Ovary (tissue), 9 donors: ENCODE measurements around the gene PTPRG. TPM values are rescaled to one million over a fixed set of nuclear protein-coding genes. Genes with fewer than 3 reads are reported as not detected.
"Not testable (repeated sequence)": the region's sequence is repeated elsewhere in the genome, so short reads cannot be mapped to it uniquely, and the experiment has no call there.

Experiments used
- DNase-seq, 5 donors: peaks; one replicate each; pipeline ENCODE4 v3.0.0-alpha.2; 2019 to 2020
- H3K27ac ChIP-seq, 2 donors: fragments of 200-600 bp; one replicate each; pipeline versions ENCODE4 v1.5.1 to v1.8.0; 2019 to 2022
- H3K27me3 ChIP-seq: fragments of 200-600 bp; one replicate; pipeline ENCODE4 v1.8.0; 2022
- H3K36me3 ChIP-seq: fragments of 200-600 bp; sonication (generic); one replicate; pipeline ENCODE4 v1.5.1; 2019
- H3K4me1 ChIP-seq: one replicate; pipeline ENCODE4 v1.8.1; 2013; ENCODE audit warnings: mild to moderate bottlenecking, moderate library complexity; ENCODE audit not compliant: insufficient read depth
- H3K4me3 ChIP-seq: fragments of 200-600 bp; sonication (generic); one replicate; pipeline ENCODE4 v1.5.1; 2017
- H3K9me3 ChIP-seq, 2 donors: fragments of 200-600 bp in 1 of 2; sonication (generic) in 1 of 2; one replicate each; pipeline versions ENCODE4 v1.5.1 to v1.8.1; 2013 to 2019; ENCODE audit warnings: mild to moderate bottlenecking in 1 of 2, moderate library complexity in 1 of 2
- EP300 ChIP-seq: sonication (generic); formaldehyde crosslinking; IDR thresholded peaks from one replicate; pipeline ENCODE4 v1.6.1; 2017; ENCODE audit warnings: antibody characterized with exemption
- POLR2A ChIP-seq: fragments of 450-650 bp; IDR thresholded peaks from one replicate; pipeline ENCODE4 v1.6.1; 2017; ENCODE audit warnings: antibody characterized with exemption, mild to moderate bottlenecking, moderate library complexity
- WGBS, 3 donors: extraction: QIAGEN DNeasy Blood & Tissue Kit in 1 of 3; methylation state at CpG; one replicate each; pipeline versions ENCODE4 v1.1.5 to v1.1.7; 2013 to 2017; 5-methylcytosine and 5-hydroxymethylcytosine counted together
- intact Hi-C, 4 donors: fragments of 100-400 bp; cut with DNase I; formaldehyde crosslinking; loops; one replicate each; pipeline versions ENCODE4 v1.11.0 to v1.15.1; 2022 to 2023
- polyA plus RNA-seq, 2 donors: library from polyadenylated mRNA; stranded (reverse); fragments of 200-250 nt in 1 of 2; fragments of 350-450 nt in 1 of 2; fragmentation: Illumina TruSeq in 1 of 2; extraction: RNeasy Lipid Tissue Mini Kit (QIAGEN cat#74804) in 1 of 2; gene quantifications; one replicate each; pipeline ENCODE4 v1.2.3, GENCODE V29; 2013 to 2014
- total RNA-seq, 7 donors: library from RNA; depleted of rRNA in 2 of 7; stranded (reverse); fragments of >200 nt in 2 of 7; fragmentation: NEBNext Ultra II Directional in 3 of 7; extraction: Animal tissue kit (Norgen Biotek cat#: 25700) in 3 of 7; gene quantifications; one replicate each; pipeline versions ENCODE4 v1.1.0 to v1.2.4, GENCODE V29; 2016 to 2023
- TF ChIP-seq, protein P1 (sequence below), 3 donors: fragments of 450-650 bp in 2 of 3; fragments of 200-600 bp in 1 of 3; IDR thresholded peaks; one replicate each; pipeline versions ENCODE4 v1.5.1 to v1.8.0; 2016 to 2022; ENCODE audit warnings: antibody characterized with exemption in 3 of 3, mild to moderate bottlenecking in 1 of 3
- donor health status: DM: no; HTN: no; CAD: no; lungs with moderate emphysema.
- donor health status: DM: no; HTN: no; CAD: no.
- donor health status: Bipolar disorder and iron deficiency.
- donor health status: DM: yes; HTN: yes; CAD: no.
- donor health status: DM: no; HTN: no; CAD: no.
- donor health status: DM: yes; HTN: yes; CAD: no.

The PTPRG gene
- total and polyA plus RNA-seq, 9 donors = 18.2 to 87.9 (median 47.7) TPM

DNA sequence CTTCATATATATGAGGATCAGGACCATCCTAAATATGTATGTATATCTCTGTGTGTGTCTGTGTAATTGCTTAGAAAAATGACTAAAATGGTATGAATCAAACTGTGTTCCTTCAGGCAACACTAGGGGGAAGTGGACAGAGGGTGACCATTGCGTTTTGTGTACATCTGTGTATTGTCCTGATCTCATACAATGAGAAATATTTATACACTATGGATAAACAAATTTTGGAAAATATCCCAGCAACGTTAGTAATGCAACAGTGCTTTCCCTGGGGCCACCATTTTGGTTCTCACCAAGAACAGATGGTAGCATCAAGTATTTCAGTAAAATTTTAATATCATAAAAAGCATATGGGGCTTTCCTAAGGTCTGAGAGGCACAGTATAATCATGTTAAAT is 130.1 kb downstream of the PTPRG start:
- Histone ChIP-seq H3K4me1 (peaks cover 12% of the 10 kb centered on the region), H3K27ac (no peak overlapping the region), H3K36me3 (no peaks in the 10 kb centered on the region), H3K4me3 (no peak overlapping the region), H3K9me3 (no peaks in the 10 kb centered on the region), H3K27me3 (no peaks in the 10 kb centered on the region)
- intact Hi-C loops = no loop called here
- no peak for DNase-seq
- TF ChIP-seq POLR2A (no peak), EP300 (no peak)
- TF ChIP-seq, protein P1, sequence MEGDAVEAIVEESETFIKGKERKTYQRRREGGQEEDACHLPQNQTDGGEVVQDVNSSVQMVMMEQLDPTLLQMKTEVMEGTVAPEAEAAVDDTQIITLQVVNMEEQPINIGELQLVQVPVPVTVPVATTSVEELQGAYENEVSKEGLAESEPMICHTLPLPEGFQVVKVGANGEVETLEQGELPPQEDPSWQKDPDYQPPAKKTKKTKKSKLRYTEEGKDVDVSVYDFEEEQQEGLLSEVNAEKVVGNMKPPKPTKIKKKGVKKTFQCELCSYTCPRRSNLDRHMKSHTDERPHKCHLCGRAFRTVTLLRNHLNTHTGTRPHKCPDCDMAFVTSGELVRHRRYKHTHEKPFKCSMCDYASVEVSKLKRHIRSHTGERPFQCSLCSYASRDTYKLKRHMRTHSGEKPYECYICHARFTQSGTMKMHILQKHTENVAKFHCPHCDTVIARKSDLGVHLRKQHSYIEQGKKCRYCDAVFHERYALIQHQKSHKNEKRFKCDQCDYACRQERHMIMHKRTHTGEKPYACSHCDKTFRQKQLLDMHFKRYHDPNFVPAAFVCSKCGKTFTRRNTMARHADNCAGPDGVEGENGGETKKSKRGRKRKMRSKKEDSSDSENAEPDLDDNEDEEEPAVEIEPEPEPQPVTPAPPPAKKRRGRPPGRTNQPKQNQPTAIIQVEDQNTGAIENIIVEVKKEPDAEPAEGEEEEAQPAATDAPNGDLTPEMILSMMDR (IDR thresholded peaks at IDR 0.05) = no peak
- 87 to 90% (median 89%) methylated on average over 2 of the region's 2 CpGs for WGBS, 3 donors

DNA sequence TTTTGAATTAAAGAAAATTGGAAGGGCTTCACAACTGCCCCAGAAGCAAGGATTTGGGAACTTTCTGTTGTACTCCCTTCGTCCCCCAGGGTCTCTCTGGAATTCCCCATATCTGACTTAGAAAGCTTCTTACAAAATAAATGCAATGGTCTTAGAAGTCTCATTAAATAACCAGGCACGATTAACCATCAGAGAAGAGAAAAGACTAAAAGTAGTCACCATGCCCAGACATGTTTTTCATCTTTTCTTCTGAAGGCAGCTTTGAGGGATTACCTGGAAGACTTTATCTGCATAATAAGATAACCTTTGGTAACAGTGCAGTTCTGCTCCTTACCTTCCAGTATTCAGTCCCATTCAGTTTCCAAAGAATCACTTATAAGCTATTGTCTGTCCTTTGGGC is 135.9 kb downstream of the PTPRG start:
- Histone ChIP-seq H3K27me3 (no peaks in the 10 kb centered on the region), H3K9me3 (no peaks in the 10 kb centered on the region), H3K4me3 (no peak overlapping the region), H3K27ac (no peak overlapping the region), H3K4me1 (no peaks in the 10 kb centered on the region), H3K36me3 (no peaks in the 10 kb centered on the region)
- no peak for DNase-seq
- 44 to 66% (median 60%) methylated on average over 2 of the region's 2 CpGs for WGBS, 3 donors
- no peak for TF ChIP-seq POLR2A
- TF ChIP-seq, protein P1 (IDR thresholded peaks at IDR 0.05) = no peak
- TF ChIP-seq EP300 = no peak
- intact Hi-C loops = no loop called here

DNA sequence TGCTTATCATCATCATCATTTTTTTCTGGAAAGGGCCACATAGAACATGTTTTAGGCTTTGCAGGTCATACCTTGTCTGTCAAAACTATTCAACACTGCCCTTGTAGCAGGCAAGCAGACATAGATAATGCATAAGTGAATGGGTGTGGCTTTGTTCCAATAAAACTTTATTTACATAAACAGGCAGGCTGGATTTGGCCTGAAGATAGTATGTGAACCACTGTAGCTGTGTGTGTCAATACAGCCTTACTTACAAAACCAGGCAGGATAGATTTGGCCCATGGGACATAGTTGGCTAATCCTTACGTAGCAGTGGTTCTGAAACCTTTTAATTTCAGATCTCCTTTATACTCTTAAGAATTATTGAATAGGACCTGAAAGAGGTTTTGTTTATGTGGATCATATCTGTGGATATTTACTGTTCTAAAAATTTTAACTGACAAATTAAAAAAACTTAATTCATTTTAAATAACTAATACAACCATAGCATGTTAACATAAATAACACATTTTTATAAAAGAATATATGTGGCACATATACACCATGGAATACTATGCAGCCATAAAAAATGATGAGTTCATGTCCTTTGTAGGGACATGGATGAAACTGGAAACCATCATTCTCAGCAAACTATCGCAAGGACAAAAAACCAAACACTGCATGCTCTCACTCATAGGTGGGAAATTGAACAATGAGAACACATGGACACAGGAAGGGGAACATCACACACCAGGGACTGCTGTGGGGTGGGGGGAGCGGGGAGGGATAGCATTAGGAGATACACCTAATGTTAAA is 137.1 kb downstream of the PTPRG start:
- intact Hi-C loops, H3K4me1 ChIP-seq, H3K36me3 ChIP-seq, H3K27ac ChIP-seq, H3K4me3 ChIP-seq, H3K9me3 ChIP-seq, H3K27me3 ChIP-seq, DNase-seq: not testable (repeated sequence)
- WGBS, 3 donors = 90 to 98% (median 93%) methylated on average over 3 of the region's 3 CpGs

DNA sequence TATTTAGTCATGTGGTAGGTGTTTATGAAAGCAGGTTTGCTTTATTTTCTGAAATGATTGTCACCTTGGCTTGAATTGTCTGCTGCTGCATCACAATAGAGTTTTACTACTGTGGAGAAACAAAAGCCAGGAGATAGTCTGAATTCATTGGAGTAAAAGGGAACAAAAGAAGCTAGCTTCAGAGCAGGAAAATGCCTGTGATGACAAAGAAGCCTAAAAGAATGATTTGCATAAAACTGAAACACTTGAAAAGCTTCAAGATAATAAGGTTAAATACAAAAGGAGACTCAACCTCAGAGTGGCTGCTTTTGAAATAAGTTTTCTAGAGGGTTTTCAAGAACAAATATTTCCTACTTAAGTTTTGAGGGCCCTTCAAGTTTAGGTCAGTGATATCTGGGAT is 138.3 kb downstream of the PTPRG start:
- no peak for DNase-seq
- no peak for TF ChIP-seq EP300
- TF ChIP-seq, protein P1 (IDR thresholded peaks at IDR 0.05) = no peak
- no peaks in the 10 kb centered on the region for H3K9me3 ChIP-seq
- no peaks in the 10 kb centered on the region for H3K27me3 ChIP-seq
- intact Hi-C loops = no loop called here
- no peak overlapping the region for H3K27ac ChIP-seq
- no peaks in the 10 kb centered on the region for H3K4me1 ChIP-seq
- no peak overlapping the region for H3K4me3 ChIP-seq
- H3K36me3 ChIP-seq = no peaks in the 10 kb centered on the region

DNA sequence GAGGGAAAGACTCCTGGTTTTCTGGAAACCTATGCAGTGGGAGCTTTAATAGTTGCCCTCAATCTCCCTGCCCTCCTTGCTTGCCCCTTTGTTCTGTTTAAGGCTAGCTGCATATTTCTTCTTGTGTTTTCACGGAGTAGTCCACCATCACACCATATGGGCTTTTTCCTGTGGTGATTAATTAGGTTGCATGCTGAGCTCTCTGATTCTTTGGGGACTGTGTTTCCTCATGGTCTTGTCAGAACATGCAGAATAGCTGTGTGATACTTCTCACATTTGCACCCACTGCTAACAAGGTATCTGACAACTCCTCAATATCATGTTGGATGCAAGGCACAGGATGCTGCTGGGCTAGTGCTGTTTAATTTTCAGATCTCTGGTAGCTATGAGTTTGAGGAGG is 139.6 kb downstream of the PTPRG start:
- no peaks in the 10 kb centered on the region for H3K27me3 ChIP-seq
- H3K36me3 ChIP-seq = no peaks in the 10 kb centered on the region
- no peaks in the 10 kb centered on the region for H3K4me1 ChIP-seq
- H3K9me3 ChIP-seq = no peaks in the 10 kb centered on the region
- 33 to 41% (median 41%) methylated on average over 1 of the region's 1 CpG for WGBS, 3 donors
- no peak for DNase-seq
- TF ChIP-seq POLR2A (no peak), EP300 (no peak)
- TF ChIP-seq, protein P1 (IDR thresholded peaks at IDR 0.05) = no peak
- H3K4me3 ChIP-seq = no peak overlapping the region
- intact Hi-C loops = no loop called here
- no peak overlapping the region for H3K27ac ChIP-seq
